ENCODE results near the gene TIAM1.
"Not testable (repeated sequence)": the region's sequence is repeated elsewhere in the genome, so short reads cannot be mapped to it uniquely, and the experiment has no call there.

Gene TIAM1

DNA sequence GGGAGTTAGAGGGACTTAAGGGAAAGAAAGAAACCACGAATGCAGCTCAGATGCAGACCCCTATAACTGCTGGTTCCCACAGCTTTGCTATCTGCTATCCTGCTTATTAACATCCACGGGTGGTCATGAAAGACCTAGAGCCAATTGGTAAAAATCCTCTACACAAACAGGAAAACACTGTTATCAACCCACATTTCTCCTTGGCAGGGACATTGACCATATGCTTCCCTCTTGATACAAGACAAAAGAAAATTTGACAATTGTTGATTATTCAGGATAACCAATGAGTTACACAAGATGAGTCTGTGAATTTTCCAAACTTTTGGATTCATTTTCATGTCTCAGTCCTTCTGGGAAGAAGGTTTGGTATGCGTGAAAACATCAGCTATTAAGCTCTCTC is 90.4 kb downstream of the TIAM1 start:
- DNase-seq (ENCODE audit: low read depth in 2 of 2), result no peak

DNA sequence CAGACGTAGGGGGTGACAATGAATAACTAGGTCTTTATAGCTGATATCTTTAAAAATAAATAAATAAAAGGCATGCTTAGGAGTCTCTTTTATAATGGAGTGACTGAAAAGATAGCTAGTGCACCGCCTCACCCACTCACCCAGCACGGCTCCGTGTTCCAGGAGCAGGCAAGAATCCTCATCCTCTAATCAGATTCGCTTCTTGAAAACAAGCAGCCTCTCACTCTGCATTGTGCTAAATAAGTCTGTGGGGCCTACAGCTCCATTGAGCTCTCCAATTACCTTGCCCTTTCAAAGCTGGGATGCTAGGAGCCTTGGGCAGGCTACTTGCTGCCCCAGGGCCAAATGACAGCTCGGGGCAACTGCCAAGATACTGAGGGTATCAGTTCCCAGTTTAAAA is 91.5 kb downstream of the TIAM1 start:
- DNase-seq (ENCODE audit: low read depth in 2 of 2), result no peak

DNA sequence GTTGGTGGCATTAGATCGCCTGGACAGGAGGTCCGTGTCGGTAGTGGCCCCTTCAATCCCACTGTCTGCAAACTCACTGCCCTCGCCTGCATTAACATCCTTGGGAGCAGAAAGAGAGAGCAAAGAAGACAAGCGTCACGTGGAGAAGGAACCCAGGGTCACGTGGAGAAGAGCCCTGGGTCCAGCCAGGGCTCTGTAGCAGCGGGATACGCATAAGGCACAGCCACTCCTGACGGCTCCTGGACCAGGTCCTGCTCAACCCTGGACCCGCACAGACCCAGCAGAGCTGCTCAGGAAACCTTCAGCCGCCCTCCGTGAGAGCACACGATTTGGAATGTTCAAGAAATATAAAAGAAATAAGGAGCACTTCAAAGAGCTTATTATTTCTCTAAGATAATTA is 92.0 kb downstream of the TIAM1 start:
- DNase-seq (ENCODE audit: low read depth in 2 of 2), result no peak

DNA sequence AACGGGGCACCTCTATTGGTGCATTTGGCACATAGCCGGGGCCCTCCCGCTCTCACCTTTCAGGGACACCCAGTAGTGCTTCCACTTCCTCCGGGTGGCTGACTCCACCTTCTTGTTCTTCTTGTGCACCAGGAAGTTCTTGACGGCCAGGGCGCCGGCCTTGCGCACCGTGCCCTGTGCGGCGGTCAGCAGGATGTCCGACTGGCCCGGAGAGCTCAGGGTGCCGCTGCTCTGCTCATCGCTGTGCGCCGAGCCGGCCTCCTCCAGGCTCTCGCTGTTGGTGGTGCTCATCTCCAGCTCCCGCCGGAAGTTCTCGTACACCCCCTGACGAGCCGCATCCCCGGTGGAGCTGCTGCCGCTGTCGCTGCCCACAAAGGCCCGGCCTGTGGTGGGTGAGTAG is 92.4 kb downstream of the TIAM1 start:
- no peak for DNase-seq (ENCODE audit: low read depth in 2 of 2)

DNA sequence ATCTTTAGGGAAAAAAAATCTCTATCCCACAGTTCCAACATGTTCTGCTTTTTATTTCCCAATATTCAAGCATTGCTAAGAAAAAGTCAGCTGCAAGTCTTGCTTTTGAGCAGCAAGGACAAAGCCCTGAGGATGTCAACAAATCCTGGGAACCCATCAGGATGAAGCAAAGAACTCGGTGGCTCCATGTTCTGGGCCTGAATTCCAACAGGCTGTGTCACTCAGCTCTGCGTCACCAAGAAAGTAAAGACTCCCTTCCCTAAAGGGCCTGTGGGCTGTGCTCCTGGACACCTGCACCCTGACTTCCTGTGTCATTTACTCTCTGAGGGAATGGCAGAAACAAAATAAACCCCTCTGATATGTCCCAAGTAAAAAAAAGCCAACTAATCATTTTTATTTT is 95.5 kb downstream of the TIAM1 start:
- no peak for DNase-seq (ENCODE audit: low read depth in 2 of 2)

DNA sequence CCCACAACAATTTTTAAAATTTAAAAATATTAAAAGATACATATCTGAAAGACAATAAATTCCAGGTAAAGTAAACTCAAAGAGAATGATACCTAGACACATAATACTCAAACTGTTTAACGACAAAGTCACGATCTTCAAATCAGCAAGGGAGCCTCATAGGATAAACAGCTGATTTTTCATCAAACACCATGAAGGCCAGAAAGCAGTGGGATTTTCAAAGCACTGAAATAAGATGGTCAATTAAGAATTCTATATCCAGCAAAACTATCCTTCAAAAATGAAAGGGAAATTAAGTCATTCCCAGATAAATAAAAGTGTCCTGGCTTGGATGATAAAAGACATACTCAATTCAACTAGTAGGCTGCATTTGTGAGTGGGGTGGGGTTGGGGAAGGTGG is 100.5 kb downstream of the TIAM1 start:
- no peak for DNase-seq (ENCODE audit: low read depth in 2 of 2)

DNA sequence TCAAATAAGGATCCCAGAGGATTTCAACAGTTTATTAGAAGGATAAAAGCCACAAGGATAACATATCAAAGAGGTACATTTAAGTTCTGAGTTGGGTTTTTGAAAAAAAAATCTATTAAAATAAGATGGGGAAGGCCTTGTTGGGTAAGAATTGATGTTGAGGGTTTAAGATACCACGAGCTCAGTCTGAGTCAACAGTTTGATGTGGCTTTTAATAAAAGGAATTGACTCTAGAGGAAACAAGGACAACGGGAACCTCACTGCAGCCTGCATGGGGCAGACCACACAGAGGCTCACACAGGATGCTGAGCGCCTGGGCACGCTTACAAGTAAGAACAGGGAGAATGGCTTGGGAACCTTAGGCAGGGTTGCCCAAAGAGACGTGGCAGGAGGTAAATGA is 107.5 kb downstream of the TIAM1 start:
- peak in 1 of 2 donors; percentile 9 for DNase-seq (ENCODE audit: low read depth in 2 of 2)

DNA sequence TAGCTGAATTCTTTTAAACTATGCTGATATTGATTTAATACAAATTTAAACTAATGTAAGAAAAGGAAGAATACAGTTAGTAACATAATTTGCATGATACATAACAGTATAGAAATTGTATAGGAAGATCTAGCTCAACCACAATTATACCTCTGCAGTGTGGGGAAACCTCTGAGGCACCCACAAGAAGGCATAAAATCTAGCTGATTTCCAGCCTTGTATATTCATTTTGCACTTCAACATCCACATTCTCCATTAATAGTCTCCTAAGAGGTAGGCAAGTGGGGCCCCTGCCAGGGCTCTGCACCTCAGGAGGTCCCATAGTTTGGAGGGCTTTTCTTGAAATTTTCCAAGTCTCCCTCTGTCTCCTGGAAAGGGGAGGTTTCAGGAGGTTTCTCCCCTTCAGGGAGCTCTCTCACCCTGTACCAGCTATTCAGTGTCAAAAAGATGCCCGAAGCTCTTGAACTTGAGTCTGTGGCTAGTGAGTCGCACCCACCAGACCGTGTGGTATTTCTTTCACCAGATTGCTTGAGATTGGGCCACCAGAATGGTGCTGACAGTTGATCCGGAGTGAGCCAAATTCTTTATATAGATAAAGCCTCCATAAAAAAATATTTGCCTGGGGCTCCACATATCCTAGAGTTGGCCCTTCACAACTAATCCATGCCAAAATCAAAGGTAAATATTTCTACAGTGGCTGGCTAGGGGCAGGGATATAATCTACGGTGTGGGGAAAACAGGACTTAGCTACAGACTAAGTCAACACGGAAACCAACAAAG is 108.2 kb downstream of the TIAM1 start:
- no peak for DNase-seq (ENCODE audit: low read depth in 2 of 2)

DNA sequence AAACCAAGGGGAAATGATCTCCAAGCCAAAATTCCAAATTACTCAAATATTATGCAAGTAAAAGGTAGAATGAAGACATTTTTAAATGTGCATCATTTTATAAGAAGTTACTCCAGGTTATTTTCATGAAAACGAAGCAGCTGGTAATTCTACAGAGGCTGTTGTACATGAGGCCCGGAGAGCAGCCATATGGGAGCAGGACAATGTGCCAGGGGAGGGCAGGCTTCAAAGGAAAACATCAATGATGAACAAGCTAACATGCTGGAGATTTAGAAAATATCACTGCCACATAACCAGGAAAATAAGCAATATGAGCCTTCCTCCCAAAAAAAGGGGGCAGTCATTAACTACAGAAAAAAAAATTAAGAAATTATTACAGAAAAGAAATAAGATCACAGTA is 109.1 kb downstream of the TIAM1 start:
- DNase-seq (ENCODE audit: low read depth in 2 of 2), result no peak

DNA sequence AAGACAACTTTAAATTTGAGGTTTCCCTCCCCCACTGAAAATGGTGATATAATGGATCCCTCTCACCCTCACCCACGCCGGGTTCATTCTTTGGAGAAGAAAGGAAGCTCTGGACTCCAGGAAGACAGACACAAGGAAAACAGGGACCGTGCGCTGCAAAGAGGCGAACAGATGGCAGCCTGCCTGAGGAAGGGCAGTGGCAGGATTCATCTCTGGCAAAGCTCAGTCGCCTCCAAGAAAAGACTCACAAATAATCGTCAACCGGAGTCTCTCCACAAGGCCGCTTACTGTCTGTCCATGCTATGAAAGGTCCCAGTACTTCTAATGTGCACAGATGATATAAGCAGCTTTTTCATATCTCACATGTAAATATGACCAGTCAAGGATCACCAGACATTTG is 110.3 kb downstream of the TIAM1 start:
- DNase-seq (ENCODE audit: low read depth in 2 of 2), result no peak

DNA sequence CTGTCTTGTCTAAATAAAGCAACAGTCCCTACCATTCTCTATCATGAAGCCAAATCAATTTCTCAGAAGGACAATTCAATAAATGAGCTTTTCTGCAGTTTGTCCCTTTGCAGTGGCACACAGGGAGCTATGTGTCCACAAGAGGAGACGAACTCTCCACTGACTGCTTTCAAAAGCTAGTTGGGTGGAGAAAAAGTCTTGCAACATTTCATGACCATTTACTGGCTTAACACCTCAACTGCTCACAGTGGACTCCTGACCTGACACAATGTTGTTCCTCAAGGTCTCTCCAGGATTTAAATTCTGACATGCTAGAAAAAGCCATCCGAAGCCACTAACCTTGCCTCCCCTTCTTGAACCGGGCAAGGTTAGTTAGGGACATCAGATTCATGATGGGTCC is 111.7 kb downstream of the TIAM1 start:
- no peak for DNase-seq (ENCODE audit: low read depth in 2 of 2)

DNA sequence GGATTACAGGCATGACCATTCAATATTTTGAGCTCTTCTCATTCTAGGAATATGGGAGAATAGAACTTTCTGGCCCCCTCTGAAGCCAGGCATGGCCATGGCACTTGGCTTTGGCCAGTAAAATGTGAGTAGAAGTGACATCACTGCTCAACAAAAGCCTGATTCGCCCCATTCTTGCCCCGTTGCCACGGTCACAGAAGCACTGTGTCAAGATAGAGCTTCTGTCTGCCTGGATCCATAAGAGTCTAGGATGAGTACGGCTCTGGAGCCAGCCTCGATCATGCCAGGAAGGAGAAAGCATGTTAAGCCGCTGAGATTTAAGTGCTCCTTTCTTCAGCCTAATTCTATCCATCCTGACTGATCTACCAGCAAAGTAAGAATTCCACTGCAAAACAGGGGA is 113.1 kb downstream of the TIAM1 start:
- DNase-seq (ENCODE audit: low read depth in 2 of 2), result no peak

DNA sequence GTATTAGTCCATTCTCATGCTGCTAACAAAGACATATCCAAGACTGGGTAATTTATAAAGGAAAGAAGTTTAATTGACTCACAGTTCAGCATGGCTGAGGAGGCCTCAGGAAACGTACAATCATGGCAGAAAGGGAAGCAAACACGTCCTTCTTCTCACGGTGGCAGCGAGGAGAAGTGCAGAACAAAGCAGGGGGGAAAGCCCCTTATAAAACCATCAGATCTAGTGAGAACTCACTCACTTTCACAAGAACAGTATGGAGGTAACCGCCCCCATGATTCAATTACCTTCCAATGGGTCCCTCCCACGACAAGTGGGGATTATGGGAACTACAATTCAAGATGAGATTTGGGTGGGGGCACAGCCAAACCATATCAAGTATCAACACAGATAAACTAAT is 115.3 kb downstream of the TIAM1 start:
- DNase-seq (ENCODE audit: low read depth in 2 of 2), result not testable (repeated sequence)

DNA sequence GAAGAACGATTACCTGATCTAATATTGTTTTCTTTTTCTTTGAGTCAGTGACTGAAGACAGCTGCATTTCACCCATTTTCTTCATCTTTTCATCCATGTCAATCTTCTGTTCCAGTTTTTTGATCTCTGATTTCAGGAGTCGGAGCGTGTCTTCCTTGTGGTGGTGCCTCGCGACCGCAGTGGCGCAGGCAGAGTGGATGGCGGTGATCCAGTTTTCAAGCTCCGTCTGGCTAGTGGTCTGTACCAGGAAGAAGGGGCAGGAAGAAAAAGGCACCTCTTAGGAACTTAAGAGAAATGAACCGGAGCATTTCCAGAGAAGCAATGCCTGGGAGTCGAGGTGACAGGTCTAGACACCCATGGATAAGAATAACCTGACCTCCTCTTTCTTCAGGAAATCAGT is 118.3 kb downstream of the TIAM1 start:
- DNase-seq (ENCODE audit: low read depth in 2 of 2), result no peak

DNA sequence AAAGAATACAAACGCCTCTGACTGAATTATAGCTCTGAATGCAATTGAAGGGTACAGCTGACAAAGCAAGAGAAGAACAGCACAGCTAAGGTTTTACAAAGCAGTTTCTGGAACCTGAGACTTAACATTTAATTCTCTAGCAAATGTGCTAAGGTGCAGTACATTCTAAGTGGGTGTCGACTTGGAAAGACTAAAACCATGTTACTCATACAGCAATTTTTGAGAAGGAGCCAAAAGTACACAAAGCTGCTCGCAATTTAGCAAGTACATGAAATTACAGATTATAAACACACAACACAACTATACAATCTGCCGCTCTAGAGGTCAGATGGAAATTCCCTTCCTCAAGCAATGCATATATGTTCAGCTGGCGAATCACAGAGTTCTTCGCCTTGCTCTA is 121.9 kb downstream of the TIAM1 start:
- no peak for DNase-seq (ENCODE audit: low read depth in 2 of 2)

DNA sequence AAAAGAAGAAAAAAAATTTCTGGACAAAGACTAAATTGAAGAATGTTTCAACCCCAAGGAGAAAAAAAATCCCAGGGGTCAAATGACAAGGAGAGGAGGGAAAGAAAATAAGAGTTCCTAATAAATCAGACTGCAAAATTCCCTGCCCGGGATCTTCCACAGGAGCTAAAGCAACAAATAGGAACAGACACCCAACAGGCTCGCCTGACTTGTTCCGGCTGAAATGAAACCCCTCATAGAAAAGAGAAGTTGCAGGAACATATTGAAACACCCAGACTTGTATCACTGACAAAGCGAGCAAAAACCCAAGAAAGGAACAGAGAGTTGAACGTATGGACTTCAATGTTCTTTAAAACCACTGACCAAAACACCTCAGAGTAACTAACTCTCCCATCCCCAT is 123.0 kb downstream of the TIAM1 start:
- no peak for DNase-seq (ENCODE audit: low read depth in 2 of 2)

DNA sequence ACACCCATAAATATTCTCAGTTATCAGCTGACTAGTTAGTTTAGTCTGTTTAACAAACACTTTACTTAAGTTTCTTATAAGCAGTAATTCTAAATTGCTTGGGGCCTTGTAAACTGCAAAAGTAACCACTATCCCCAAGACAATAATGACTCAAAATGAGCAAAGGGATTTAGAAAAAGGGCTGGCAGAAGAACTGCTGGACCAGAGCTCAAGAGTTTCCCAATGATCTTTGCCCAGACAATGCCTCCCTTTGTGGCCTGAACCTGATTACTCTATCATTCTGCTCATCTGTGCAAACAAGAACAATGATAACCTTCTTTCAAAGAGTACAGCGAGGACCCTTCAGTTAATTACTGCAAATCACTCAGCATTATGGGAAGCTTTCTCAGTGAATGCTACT is 123.5 kb downstream of the TIAM1 start:
- DNase-seq (ENCODE audit: low read depth in 2 of 2), result no peak

DNA sequence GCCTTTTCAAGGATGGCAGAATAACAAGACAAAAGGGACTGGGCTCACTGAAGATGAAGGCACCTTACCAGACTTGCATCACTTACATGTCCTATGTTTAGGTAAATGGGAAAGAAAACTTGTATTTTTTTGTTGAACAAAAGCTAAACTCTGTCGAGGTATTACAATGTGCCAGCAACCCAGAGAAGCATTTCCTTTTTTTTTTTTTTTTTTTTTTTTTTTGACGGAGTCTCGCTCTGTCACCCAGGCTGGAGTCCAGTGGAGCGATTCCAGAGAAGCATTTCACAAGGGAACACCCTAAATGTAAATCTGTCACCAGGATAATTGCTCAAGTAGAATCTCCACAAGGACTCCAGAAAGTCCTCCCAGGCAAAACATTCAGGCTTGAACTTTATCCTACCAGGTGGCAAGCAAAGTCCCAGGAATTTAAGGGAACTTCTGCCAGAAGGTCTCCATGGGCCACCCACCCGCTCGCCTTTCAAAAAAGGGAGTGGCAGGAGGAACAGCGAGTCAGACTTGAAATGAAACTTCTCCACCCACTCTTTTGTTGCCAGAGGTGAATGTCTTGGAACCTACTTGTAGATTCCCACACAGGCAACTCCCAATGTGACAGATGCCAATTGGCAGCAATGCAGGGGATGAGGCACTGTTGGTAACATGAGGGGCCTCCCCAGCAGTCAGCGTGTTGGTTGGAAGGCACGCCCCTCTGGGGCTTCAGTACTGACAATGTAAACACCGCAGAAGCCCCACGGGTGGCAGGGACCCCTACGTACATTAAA is 125.0 kb downstream of the TIAM1 start:
- no peak for DNase-seq (ENCODE audit: low read depth in 2 of 2)

DNA sequence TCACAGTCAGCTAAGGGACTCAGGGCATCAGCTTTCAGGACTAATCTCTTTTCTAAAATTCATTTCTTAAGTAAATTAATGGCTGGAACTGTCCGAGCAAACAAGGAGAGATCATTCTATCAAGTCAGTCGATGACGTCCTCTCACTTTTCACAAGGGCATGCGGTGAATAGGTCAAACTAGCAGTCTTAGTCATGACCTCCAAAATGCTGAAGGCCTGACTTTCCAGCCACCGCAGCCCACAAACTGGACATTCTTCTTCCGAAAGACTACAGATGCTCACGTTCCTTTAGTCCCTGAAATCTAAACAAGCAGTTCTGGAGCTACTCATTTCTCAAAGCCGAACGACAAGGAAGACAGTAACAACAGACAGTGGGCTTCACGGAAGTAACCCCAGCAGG is 127.9 kb downstream of the TIAM1 start:
- no peak for DNase-seq (ENCODE audit: low read depth in 2 of 2)

DNA sequence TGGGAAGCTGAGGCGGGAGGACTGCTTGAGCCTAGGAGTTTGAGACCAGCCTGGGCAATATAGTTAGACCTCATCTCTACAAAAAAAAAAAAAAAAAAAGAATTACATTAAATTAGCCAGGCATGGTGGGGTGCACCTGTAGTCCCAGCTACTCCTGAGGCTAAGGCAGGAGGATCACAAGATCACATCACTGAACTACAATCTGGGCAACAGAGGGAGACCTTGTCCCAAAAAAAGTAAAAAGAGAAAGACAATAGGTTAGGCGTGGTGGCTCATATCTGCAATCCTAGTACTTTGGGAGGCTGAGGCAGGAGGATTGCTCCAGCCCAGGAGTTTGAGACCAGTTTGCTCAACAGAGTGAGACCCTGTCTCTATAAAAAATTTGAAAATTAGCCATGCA is 130.3 kb downstream of the TIAM1 start:
- DNase-seq (ENCODE audit: low read depth in 2 of 2), result no peak

DNA sequence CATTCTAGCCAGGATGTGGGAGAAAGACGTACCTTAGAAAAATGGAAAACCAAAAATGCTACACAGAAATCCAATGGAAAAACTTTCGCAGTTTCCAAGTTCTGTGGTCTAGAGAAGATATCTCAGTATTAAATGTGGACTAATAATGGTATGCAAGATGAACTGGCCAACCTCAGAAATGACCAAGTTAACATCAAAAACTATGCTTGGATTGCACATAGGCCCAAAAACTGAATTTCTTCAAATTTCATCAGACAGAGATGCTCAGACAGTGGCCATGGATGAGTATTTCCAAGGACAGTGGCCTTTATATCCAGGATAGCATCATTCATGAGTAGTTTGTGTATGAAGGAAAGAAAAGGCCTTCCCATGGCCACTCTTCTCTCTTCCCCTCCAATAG is 132.2 kb downstream of the TIAM1 start:
- no peak for DNase-seq (ENCODE audit: low read depth in 2 of 2)

DNA sequence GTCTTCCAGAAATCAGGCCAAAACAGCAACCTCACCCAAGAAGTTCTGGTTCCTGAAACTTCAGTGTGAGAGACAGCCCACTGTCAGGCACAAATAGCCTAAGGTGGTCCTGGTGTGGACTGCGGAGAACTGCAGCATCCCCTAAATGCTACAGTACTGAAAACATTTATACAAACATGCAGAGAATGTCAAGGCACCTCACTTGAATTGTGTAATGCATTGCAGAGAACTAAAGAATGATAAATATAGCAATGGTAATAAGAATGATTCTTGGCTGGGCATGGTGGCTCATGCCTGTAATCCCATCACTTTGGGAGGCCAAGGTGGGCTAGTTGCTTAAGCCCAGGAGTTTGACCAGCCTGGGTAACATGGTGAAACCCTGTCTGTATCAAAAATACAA is 138.6 kb downstream of the TIAM1 start:
- no peak for DNase-seq (ENCODE audit: low read depth in 2 of 2)

DNA sequence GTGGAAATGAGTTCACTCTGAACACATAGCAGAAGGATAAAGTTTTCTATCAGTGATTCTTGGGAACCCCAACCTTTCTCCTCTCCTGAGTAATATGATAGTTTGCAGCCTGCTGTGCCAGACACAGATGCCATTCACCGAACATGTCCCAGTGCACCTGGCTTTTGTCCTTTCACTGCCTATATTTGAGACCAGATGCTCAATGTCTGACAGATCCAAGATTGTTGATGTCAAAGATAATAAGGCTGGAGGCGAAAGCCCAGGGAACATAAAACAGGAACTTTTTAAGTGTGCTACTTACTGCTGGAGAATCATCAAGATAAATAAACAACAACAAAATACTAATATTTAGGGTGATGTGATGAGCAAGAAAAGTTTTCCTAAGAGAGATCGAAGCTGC is 139.3 kb downstream of the TIAM1 start:
- no peak for DNase-seq (ENCODE audit: low read depth in 2 of 2)

Measured in stimulated activated CD4-positive, alpha-beta T cell treated with anti-CD3 and anti-CD28 coated beads, Interleukin-15, amount 100 ng/mL, for 48 hours (primary cell).